NCI-H2171 (cell line): ENCODE data around the gene CAMKV.

Experiments
- DNase-seq: peaks from one replicate; lab custom pipeline; 2025; lab: John Stamatoyannopoulos, UW

CAMKV gene

DNA sequence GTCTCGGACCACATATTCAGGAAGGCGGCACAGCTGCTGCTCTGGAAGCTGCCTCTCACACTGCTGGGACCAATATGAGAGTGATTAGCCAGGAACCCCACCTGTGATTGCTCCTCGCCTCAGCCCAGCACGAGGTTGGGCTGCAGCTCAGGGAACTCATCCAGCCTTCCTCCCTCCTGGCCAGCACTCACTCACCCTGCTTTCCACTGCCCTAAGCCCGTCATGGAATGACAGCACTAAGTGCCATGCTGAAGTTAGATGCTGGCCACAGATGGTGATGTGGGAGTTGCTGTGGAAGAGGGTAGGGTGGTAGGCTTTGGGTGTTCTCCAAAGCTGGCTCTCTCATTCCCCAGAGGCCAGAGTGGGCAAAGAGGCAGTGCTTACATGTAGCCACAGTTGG, 26.6 kb upstream of the CAMKV start:
- no peak for DNase-seq

DNA sequence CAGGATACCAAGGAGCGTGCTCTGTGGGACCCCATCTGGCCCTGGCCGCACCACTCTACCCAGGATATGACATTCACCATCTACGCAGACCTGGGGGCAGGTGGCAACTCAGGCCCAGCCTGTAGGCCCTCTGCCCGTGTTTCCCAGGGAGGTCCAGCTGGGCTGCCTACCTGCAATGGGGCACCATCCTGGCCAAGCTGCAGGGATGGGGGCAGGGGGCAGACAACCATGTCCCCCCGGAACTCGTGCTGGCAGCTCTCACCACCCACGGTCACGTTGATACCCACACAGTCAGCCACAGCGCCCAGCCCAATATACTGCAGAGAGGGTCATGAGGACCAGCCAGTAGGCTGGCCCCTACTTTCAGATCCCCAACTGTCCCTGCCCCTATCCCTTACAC, 26.1 kb upstream of the CAMKV start:
- DNase-seq: no peak

DNA sequence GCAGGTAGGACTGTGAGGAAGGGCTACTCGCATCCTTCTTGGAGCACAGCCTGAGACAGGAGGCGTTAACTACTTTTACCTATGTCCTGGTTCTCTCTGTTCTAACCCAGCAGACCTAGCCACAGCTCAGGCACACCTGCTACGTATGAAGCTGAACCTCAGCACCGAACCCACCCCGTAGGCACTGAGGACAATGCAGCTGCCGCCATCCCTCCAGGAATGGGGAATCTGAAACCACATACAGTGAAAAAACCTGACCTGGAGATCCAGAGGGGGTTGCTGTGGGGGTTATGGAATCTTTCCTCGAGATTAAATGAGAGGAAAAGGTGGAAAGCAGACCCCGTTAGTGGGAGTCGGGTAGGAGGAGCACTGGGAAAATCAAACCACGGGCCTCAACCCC, 19.6 kb upstream of the CAMKV start:
- DNase-seq: no peak

DNA sequence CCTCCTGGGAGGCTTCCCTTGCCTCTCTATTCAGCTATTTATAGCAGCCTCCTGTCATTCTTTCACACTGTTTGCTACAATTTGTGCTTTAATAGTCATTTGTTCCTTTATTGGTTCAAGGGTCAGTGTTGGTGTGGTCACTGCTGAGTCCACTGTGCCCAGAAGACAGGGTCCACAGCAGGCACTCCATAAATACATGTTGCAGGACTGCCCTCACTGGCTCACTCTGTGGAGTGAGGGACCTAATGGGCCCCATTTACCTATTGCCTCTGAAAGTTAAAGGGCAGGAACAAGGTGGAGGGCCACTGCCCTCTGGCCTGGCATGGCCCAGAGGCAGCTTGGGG, 17.2 kb upstream of the CAMKV start:
- no peak for DNase-seq

DNA sequence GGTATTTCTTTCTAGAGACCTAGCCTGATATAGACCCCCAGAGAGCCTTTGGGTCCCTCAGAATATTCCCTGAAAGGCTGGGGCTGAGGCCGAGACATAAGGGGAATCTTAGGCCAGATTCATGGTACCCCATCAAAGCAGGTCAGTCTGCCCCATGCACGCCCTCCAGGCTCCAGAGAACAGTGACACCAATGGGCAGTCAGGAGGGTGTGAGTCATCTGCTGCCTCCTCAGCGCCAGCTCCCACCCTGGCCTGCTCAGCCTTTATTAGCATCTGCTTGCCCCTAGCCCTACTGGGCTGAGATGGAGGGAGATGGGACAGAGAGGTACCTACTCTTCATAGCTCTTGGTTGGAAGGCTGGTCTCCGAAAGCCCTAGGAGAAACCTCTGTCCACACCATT, 14.3 kb upstream of the CAMKV start:
- no peak for DNase-seq

DNA sequence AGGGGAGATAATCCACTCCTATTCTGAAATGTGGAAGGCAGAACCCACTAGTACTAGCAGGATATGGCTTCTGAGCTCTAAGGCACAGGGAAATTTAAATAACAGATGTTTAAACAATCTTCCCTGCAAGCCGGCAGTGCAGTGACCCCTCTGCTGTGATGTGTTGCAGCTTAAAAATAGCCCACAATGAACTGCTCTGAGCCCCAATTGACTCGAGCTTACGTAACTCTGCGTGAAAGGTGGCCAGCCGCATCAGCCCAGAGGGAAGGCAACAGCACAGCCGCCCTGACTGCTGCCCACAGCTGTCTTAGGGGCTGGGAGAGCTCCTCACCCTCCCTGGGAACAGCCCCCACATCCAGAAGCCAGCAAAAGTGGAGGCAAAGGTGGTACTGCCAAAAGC, 12.5 kb upstream of the CAMKV start:
- no peak for DNase-seq

DNA sequence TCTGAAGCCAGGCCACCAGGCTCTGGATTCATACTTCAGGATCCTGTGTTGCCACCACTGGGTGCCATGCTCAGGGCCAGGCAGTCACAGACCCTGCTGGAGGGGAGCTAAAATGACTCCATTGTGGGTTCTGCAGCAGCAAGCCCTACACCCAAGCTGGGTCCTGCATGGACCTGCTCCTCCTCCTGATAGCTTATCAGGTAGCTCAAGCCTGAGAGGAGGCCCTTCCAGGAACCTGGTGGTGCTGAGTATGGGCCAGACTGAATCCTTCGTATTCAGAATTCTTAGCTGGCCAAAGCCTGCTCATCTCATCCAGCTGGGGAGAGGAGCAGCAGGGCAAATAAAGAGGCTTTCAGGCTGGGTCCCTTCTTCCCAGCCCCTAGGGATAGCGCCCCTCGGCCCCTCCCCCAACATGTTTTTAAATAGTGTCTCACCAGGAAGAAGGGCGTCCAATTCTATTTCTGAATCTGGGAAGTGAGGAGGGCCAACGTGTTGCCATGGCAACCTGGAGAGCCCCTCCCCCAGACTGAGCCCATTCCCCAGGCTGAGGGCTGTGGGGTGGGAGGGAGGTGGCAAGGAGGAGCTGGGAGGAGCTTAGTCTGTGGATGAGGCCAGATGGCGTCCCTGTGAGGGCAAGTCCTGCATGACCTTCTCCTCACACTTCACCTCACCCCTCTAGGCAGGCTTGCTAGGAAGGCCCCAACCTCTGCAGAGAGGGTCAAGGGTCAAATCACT, 11.0 kb upstream of the CAMKV start:
- peak; percentile 43 for DNase-seq

DNA sequence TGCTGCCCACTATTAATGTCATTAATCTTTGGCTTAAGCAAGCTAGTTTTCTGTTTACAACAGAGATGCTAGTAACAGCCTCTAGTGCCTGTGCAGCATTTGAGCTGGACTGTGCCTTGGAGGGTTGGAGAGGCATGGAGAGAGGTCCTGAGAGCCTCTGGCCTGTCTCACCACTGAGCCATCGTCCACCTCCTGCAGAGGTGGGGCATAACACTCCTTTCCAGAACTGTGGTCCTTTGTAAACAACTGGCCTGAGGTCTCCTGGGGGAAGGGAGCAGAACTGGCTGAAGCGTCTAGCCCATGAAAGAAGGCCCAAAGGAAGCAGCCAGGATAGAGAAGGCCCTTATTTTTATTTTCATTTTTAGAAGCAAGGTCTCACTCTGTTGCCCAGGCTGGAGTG, 10.0 kb upstream of the CAMKV start:
- DNase-seq: no peak

DNA sequence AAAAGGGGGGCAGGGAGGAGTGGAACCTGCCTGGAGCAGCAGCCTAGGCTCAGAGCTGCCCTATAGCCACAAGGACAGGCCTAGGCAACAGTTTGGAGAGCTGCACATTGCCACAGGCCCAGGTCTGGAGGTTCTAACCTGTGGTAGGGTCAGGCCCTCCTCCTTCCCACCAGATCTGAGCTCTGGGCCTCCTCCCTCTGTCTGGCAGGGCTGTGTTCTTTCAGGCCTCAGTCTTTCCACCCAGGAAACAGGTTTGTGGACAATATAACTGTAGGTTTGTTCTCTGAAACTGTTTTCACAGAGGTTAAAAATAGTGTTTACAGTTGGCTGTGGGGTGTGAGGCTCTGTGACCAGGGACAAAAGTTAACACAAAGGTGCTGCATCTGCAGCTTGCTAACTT, 9.0 kb upstream of the CAMKV start:
- no peak for DNase-seq

DNA sequence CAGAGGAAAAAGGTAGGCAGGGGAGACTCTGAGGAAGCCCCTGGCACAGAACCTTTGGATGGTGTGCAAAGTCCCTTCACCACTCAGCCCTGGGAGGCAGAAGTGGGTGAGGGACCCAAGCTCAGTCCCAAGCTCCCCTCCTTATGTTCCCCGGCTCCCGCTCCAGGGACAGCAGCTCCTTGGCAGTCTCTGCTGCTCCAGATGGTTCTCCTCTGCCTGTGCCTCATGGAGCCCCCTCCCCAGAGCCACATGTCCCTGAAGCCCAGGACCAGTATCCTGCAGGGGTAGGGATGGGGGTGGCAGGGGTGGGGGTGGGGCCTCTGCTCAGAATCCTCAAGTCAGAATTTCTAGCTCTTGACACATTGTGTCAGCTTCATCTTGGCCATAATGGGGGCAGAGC, 8.0 kb upstream of the CAMKV start:
- DNase-seq: peak; percentile 37

DNA sequence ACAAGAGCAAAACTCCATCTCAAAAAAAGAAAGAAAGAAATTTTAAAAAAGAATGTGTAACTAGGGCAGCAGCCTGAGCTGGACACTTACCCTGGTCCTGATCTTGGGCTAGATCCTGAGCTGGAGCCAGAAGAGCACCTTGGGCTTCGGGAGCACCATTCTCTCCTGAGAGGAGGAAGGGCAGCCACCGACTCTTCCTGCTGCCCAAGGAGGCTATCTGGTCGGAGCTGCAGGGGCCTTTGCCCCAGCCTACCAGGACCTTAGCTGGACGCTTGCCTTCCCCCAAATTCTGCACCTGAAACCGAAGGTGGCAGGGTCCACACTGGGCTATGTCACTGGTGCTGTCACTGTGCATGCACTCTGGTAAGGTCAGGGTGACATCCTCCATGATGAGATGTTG, 6.9 kb upstream of the CAMKV start:
- no peak for DNase-seq

DNA sequence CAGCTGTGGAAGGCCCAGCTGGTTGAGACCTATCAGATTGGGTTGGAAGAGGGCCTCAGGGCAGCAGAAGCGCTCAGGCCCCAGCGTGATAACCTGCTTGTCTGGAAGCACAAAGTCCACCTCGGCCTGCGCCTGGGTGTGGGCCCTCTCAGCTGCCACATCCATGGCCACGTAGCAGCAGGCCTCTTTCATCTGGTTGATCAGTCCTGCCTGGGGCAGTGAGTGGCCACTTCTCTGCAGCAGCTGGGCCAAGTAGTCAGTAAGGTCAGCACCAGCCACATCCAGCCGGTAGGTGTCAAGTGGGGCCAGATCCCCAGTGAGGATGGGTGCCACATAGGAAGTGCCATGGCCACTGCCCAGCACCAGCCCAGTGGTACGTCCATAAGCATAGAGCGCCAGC, 3.9 kb upstream of the CAMKV start:
- DNase-seq: no peak

DNA sequence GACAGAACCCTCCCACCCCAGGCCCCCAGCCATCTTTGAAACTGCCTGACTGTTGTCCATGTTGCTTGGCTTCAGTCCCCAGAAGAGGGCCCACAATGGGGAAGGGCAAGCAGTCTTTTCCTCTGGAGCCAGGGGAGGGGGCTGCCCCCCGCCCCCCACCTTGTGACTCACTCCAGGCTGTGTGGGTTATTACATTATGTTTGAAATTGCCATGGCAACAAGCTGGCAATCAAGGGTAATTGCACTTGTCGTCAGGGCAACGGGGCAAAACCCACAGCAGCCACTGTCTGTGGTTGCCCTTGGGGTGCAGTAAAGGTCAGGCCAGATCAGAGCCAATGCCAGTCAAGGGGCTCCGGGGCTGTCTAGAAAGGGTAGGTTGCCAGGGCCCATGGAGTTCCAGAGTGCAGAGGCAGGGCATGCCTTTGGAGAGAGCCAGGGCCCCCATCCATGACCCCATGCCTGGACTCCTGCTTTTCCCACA, 3.1 kb upstream of the CAMKV start:
- no peak for DNase-seq

DNA sequence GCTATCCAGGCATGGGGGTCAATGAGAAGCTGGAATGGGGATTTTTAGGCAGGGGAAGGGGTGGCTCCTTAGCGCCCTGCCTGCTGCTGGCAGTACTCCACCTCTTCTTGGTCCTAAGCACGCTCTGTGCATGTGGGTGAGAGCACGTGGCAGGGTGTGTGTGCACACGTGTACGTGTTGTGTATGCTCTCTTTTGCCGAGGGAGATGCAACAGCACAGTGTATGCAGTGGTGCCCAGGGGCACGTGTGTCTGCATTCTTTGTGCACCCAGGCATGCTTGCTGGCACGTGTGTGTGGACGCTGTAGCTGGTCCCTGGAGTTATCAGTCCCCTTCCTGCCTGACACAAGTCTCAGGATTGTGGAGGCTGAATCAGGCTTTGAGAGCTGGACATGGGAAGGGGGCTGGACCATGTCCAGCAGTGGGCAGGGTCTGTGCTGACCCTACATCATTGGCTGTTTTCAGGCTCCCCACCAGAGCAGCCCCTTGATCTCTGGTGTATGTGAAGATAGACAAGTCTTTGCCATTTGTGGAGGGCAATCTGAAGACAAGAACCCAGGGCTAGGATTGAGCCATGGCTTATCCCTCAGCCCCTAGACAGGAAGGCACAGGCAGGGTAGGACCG, 1.9 kb upstream of the CAMKV start:
- DNase-seq: no peak

DNA sequence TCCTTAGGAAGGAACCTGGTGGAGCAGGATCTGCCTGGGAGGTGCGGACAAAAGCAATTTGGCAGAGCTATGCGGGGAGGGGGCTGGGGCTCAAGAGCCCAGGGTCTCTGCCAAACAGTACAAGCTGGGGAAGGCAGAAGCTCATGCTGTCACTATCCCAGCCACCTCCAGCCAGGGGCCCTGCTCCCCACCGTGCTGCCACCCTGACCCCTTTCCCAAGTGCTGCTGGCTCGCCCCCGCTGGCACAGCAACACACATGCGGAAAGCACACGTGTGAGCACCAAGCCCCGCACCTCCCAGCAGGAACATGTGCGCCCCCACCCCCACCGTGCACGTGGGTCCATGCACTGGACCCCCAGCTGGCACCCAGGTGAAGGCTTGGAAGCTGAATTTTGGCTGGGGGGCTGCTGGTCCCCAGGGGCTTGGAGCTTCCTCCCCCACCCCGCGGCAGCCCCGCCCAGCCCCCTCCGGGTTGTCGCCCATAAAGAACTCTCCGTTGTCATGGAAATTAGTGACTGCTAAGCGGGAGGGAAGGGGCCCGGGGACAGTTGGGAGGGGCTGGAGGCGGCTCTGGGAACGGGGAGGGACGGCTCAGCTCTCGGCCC, 742 bp downstream of the CAMKV start:
- DNase-seq: peak; percentile 16

DNA sequence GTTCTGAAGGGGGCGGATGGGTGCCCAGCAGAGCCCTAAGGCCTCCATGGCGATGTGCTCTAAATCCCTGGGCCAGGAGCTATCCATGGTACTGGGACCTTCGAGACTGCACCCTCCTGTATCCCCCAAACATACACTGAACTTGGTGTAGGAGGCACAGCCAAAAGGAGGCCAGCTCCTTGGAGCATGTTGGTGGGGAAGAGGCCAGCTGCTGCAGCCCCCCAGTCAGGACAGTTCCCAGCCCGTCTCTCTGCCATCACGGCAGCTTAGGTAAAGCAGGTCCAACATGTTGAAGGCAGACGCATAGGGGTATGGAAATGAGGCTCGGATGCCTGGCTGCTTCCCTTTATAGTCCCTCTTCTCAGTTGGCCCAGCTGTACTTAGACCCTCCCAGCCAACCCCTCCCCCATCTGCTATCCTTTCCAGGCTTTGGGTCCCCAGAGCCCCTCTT, 1.8 kb downstream of the CAMKV start:
- DNase-seq: no peak

DNA sequence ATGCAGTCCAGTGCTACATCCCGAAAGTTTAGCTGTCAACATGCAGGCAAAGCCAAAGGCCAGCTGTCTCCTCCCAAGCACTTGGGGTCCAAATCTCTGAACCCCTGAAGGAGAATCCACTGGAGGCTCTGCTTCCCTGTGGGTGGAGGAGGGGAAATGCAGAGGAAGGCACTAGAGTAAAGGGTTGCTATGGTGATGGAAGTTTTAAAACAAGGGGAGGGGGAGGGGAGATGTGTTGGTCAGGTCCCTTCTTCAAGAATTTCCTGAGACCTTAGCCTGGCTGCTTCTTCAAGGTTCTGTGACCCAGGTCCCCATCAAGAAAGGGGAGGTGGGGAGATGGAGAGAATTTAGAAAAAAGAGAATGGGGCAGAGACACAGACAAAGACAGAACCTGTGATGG, 2.3 kb downstream of the CAMKV start:
- no peak for DNase-seq

DNA sequence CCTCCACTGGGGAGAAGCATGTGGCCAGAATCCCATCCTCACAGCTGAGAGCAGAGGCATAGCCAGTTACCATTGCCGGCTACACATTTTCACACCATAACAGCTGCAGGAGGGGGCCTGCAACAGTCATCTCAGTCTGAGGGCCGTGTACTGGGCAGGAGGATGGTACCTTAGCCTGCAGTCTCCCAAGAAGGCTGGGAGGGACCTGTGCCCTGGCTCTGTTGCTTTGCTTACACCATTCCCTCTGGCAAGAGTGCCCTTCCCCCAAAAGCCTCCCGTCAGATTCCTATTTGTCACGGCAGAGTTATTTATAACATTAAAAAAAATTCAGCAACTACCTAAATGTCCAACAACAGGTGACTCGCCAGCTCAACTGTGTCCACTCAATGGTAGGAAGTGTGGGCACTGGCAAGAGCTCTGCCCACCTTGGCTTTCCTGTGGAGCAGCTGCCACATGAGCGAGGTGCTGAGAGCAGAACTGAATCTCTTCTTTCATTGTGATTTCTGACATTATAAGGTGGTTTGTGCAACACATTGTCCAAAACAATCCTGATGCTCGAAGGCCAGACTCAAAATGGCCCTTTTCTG, 4.4 kb downstream of the CAMKV start:
- no peak for DNase-seq

DNA sequence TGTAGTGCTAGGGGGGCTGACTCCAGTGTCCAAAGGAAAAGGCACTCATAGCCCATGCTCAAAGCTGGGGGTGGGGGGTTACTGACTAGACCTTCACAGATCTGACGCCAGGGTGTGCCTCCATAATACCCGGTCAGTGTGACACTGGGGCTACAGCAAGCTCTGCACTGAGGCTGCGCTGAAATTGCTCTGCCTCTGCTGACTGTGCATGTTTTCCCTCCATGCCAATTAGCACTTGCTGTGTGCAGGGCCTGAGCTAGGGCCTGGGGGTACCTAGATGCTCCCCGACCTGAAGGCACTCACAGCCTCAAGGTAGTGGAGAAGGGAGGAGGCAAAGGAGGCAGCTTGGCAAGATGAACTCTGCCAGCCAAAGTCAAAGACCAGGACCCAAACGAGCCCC, 5.2 kb downstream of the CAMKV start:
- DNase-seq: no peak

DNA sequence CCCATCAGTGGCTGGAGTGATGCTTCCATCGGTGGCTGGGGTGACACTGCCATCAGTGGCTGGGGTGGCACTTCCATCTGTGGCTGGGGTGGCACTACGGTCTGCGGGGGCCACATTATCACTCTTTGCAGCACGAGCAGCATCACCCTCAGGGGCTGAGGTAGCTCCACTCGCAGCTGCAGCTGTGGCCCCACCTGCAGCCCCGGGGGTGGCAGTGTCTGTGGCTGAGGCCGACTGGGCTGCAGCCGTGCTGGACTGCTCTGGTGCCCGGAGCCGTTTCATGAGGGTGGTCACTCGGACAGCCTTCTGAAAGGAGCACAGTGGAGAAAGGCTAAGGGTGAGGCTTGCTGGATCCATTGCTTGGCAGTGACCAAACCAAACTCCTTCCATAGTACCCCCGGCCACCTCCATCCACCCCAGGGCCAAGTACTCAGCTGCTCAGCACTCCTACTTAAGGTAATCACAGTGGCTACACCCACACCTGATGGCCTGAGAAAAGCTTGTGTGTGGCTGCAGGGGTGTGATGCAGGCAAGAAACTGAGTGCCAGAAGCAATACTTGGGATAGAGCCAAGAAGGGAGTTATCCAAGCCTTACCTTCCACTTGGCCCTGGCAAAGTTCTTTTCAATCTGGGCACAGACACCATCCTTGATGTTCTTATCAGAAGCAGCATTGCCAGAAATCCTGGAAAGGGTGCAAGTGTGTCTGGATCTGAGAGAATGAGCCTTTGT, 10.0 kb downstream of the CAMKV start:
- DNase-seq: no peak

DNA sequence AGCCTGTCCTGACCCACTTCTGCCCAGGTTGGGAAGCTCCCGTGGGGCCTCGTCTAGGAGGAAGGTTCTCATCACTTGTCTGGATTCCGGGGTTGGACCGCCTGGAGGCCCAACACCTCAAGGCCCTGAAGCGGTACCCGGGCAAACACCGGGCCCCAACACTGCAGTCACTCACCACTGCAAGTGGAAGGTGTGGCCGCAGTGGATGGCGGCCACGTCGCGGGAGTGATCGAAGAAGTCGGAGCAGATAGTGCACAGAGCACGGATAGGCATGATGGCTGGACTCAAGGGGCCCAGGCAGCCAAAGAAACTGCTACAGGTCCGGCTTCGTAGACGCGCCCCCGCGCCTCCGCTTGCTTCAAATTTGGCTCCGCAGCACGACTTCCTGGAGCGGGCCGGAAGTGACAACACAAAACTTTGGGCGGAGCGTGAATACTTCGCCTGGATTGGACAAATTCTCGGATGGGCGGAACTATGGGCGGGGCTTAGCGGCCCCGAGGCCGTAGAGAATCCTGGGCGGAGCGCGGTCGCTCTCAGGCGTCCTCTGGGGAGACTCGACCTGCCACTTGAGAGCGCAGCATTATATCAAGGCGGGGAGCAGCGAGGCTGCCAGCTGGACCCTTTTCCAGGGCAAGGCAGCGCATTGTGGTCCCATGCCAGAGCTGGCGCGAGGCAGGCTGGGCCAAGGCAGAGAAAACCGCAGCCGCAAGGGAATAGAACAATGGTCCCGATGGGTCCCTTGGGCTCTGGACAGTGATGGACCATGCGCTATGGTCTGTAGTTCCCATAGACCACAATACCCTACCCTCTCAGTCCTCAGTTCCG, 13.3 kb downstream of the CAMKV start, which contains the start of gene TRAIP:
Gene TRAIP, minus strand, starts transcription at position 384 of the 825 bp plus-strand sequence. Its CDS starts 111 bp downstream, at position 273.
- DNase-seq: peak; percentile 82
